Endothelial cell of umbilical vein (primary cell): ENCODE measurements around the gene CLIC4. TPM values are rescaled to one million over a fixed set of nuclear protein-coding genes. Genes with fewer than 3 reads are reported as not detected.
A peak's percentile ranks its signal among the peaks of the same experiment; 100 is the strongest.
"Not testable (repeated sequence)": the region's sequence is repeated elsewhere in the genome, so short reads cannot be mapped to it uniquely, and the experiment has no call there.

Experiments used
- BruUV-seq: library from RNA; stranded (reverse); fragments of 400-500 nt; replicated peaks from 2 replicates; lab custom pipeline; 2021; lab: Mats Ljungman, UMichigan
- CTCF ChIA-PET: fragments of 300-600, 350-600 bp; sonication (Branson Sonifier 250); formaldehyde crosslinking; loops from one replicate; lab custom pipeline; 2021; ENCODE audit warnings: antibody characterized with exemption, inconsistent platforms; lab: Charles Lee
- POLR2A ChIA-PET: fragments of 300-600, 350-600 bp; sonication (Branson Sonifier 250); formaldehyde crosslinking; loops from one replicate; lab custom pipeline; 2021; ENCODE audit warnings: antibody characterized with exemption, inconsistent platforms; lab: Charles Lee
- DNase-seq: peaks from one replicate; pipeline ENCODE4 v3.0.0-alpha.2; 2011; ENCODE audit warnings: low read depth, low spot score
- FAIRE-seq: peaks from 2 replicates; lab custom pipeline; 2011; peaks lifted over from hg19 to GRCh38; lab: Jason Lieb, UNC
- H2AFZ ChIP-seq: 2 replicates; pipeline ENCODE4 v1.6.0; 2012; ENCODE audit warnings: low read depth, low read length, control low read depth, inconsistent platforms
- H3K27ac ChIP-seq: 2 replicates; pipeline ENCODE4 v1.5.1; 2011; ENCODE audit warnings: low read depth, mild to moderate bottlenecking, control low read depth, low read length, moderate library complexity; ENCODE audit not compliant: insufficient read depth
- H3K27me3 ChIP-seq, 2 experiments: 2 replicates each; pipeline versions ENCODE4 v1.6.0 to v1.6.1; 2011; ENCODE audit warnings: low read length in 2 of 2, mixed read lengths in 1 of 2; ENCODE audit not compliant: control insufficient read depth in 2 of 2, insufficient read depth in 2 of 2
- H3K36me3 ChIP-seq, 2 experiments: 2 replicates in 1 of 2; 3 replicates in 1 of 2; pipeline ENCODE4 v1.5.1; 2011; ENCODE audit warnings: low read length in 2 of 2, mild to moderate bottlenecking in 1 of 2, moderate library complexity in 1 of 2; ENCODE audit not compliant: control insufficient read depth in 2 of 2, insufficient read depth in 2 of 2; ENCODE audit errors: extremely low read depth in 1 of 2
- H3K4me1 ChIP-seq: 3 replicates; pipeline ENCODE4 v1.5.1; 2011; ENCODE audit warnings: mild to moderate bottlenecking, low read length; ENCODE audit not compliant: control insufficient read depth, insufficient read depth; ENCODE audit errors: extremely low read depth
- H3K4me2 ChIP-seq: 2 replicates; pipeline ENCODE4 v1.6.1; 2011; ENCODE audit warnings: low read length, control low read depth, mixed read lengths; ENCODE audit not compliant: insufficient read depth
- H3K4me3 ChIP-seq, 3 experiments: fragments of 200-600 bp in 1 of 3; sonication (generic), shearing (Covaris generic) in 1 of 3; replicated peaks in 1 of 3; 2 replicates each; pipeline ENCODE4 v1.5.1; 2011 to 2016; ENCODE audit warnings: control low read depth in 3 of 3, low read length in 3 of 3, mild to moderate bottlenecking in 2 of 3, inconsistent platforms in 1 of 3, low read depth in 1 of 3, moderate library complexity in 1 of 3; ENCODE audit not compliant: insufficient read depth in 1 of 3
- H3K79me2 ChIP-seq: 2 replicates; pipeline ENCODE4 v1.6.0; 2012; ENCODE audit warnings: low read length, inconsistent platforms; ENCODE audit not compliant: control insufficient read depth, insufficient read depth
- H3K9ac ChIP-seq: replicated peaks from 2 replicates; pipeline ENCODE3; 2011; ENCODE audit warnings: low read length, control low read depth; ENCODE audit not compliant: insufficient read depth; ENCODE audit errors: extremely low read depth
- H3K9me1 ChIP-seq: replicated peaks from 3 replicates; pipeline ENCODE4 v1.6.0; 2011; ENCODE audit warnings: mild to moderate bottlenecking, low read length; ENCODE audit not compliant: control insufficient read depth, insufficient read depth; ENCODE audit errors: extremely low read depth
- H3K9me3 ChIP-seq: replicated peaks from 2 replicates; pipeline ENCODE4 v1.5.1; 2012; ENCODE audit warnings: low read length, inconsistent platforms; ENCODE audit not compliant: control insufficient read depth, insufficient read depth
- H4K20me1 ChIP-seq: replicated peaks from 2 replicates; pipeline ENCODE3; 2011; ENCODE audit warnings: mild to moderate bottlenecking, low read length; ENCODE audit not compliant: control insufficient read depth, insufficient read depth; ENCODE audit errors: extremely low read depth
- EZH2 ChIP-seq: IDR thresholded peaks from 2 replicates; pipeline ENCODE4 v1.6.1; 2012; ENCODE audit warnings: borderline replicate concordance, low read depth, mild to moderate bottlenecking, moderate library complexity, low read length, inconsistent platforms; ENCODE audit not compliant: severe bottlenecking
- FOS ChIP-seq: IDR thresholded peaks from 2 replicates; pipeline ENCODE4 v1.6.1; 2011; ENCODE audit warnings: mild to moderate bottlenecking, low read length, moderate library complexity, borderline replicate concordance; ENCODE audit not compliant: insufficient read depth
- GATA2 ChIP-seq: IDR thresholded peaks from 2 replicates; pipeline ENCODE4 v1.7.0; 2011; ENCODE audit warnings: low read depth, mild to moderate bottlenecking, moderate library complexity, mixed read lengths, low read length; ENCODE audit not compliant: insufficient read length, insufficient read depth
- JUN ChIP-seq: IDR thresholded peaks from 2 replicates; pipeline ENCODE4 v1.6.1; 2011; ENCODE audit warnings: borderline replicate concordance, low read depth; ENCODE audit not compliant: insufficient read length, insufficient read depth
- MAX ChIP-seq: IDR thresholded peaks from 2 replicates; pipeline ENCODE4 v1.6.1; 2011; ENCODE audit not compliant: insufficient read depth, insufficient read length
- MYC ChIP-seq: IDR thresholded peaks from one replicate; pipeline ENCODE4 v1.6.1; 2011; ENCODE audit warnings: mild to moderate bottlenecking, low read depth, low read length
- POLR2A ChIP-seq: IDR thresholded peaks from 2 replicates; pipeline ENCODE4 v1.6.1; 2012; ENCODE audit warnings: low read depth, mild to moderate bottlenecking, control low read depth, low read length
- POLR2AphosphoS5 ChIP-seq: IDR thresholded peaks from 2 replicates; pipeline ENCODE4 v1.6.1; 2012; ENCODE audit warnings: low read depth, mild to moderate bottlenecking, control low read depth, low read length, moderate library complexity; ENCODE audit not compliant: insufficient read depth
- dilution Hi-C: fragments of 300-500 bp; cut with MboI; formaldehyde crosslinking; loops from one replicate; pipeline ENCODE4 v1.15.0; 2019; ENCODE audit warnings: low sequenced_read_pairs; ENCODE audit not compliant: extremely low pct_ligation_motif_present
- intact Hi-C: fragments of 100-400 bp; cut with micrococcal nuclease; formaldehyde crosslinking; loops from one replicate; pipeline ENCODE4 v1.10.0; 2022
- polyA plus RNA-seq, 4 experiments: library from polyadenylated mRNA; depleted of rRNA in 3 of 4; stranded (reverse) in 3 of 4; unstranded in 1 of 4; fragments of >200 nt; gene quantifications; 2 replicates each; pipeline versions ENCODE4 v1.2.1 to v1.2.3, GENCODE V29; 2011 to 2012; ENCODE audit warnings: missing spikeins in 1 of 4
- total RNA-seq: library from RNA; stranded (reverse); gene quantifications from 2 replicates; pipeline ENCODE4 v1.2.3, GENCODE V29; 2021
- TF ChIP-seq, protein P1 (sequence below), 2 donors: IDR thresholded peaks; 1 replicate in 1 of 2; 2 replicates in 1 of 2; pipeline ENCODE4 v1.5.1; 2011; ENCODE audit warnings: low read length in 2 of 2, mild to moderate bottlenecking in 2 of 2, moderate library complexity in 2 of 2, control low read depth in 1 of 2, inconsistent platforms in 1 of 2, low read depth in 1 of 2; ENCODE audit not compliant: insufficient read depth in 1 of 2; ENCODE audit errors: extremely low read depth in 1 of 2

CLIC4 gene
- total and polyA plus RNA-seq, 2 donors (not counting 3 experiments of a cell fraction or from before 2014, with no cell fraction given), result 97.5 to 330 TPM

GRCh38 chr1:24822887-24823286, 77.6 kb downstream of the CLIC4 start:
- intact Hi-C loops (no loop called here), dilution Hi-C loops (no loop called here)
- no peak overlapping the region for H3K4me3 ChIP-seq
- H3K79me2 ChIP-seq, result peaks cover 94% of the 10 kb centered on the region
- ChIA-PET CTCF (interaction anchor here (0.9 to 10.3 kb wide), 4 partner anchors 12 to 134 kb away, joined by 3 to 283 read pairs (median 6); no protein-coding TSS in a partner anchor), POLR2A (no interaction called here)
- peaks cover 7% of the 10 kb centered on the region for H4K20me1 ChIP-seq
- no peak overlapping the region for H3K9ac ChIP-seq
- no peak overlapping the region for H3K27ac ChIP-seq
- DNase-seq, result peak; percentile 31
- H2AFZ ChIP-seq, result no peak overlapping the region
- H3K4me2 ChIP-seq, result no peak overlapping the region
- BruUV-seq, result no TSS peak
- no peaks in the 10 kb centered on the region for H3K9me3 ChIP-seq
- FAIRE-seq, result no peak
- peaks cover 15% of the 10 kb centered on the region for H3K4me1 ChIP-seq
- no peaks in the 10 kb centered on the region for H3K36me3 ChIP-seq
- H3K27me3 ChIP-seq, result no peaks in the 10 kb centered on the region
- no peaks in the 10 kb centered on the region for H3K9me1 ChIP-seq
- TF ChIP-seq EZH2, result no peak
- TF ChIP-seq POLR2A, result no peak
- no peak for TF ChIP-seq MYC
- no peak for TF ChIP-seq MAX
- TF ChIP-seq GATA2, result no peak
- TF ChIP-seq FOS, result no peak
- TF ChIP-seq POLR2AphosphoS5, result no peak
- TF ChIP-seq, protein P1, sequence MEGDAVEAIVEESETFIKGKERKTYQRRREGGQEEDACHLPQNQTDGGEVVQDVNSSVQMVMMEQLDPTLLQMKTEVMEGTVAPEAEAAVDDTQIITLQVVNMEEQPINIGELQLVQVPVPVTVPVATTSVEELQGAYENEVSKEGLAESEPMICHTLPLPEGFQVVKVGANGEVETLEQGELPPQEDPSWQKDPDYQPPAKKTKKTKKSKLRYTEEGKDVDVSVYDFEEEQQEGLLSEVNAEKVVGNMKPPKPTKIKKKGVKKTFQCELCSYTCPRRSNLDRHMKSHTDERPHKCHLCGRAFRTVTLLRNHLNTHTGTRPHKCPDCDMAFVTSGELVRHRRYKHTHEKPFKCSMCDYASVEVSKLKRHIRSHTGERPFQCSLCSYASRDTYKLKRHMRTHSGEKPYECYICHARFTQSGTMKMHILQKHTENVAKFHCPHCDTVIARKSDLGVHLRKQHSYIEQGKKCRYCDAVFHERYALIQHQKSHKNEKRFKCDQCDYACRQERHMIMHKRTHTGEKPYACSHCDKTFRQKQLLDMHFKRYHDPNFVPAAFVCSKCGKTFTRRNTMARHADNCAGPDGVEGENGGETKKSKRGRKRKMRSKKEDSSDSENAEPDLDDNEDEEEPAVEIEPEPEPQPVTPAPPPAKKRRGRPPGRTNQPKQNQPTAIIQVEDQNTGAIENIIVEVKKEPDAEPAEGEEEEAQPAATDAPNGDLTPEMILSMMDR (IDR thresholded peaks at IDR 0.05; ENCODE audit: extremely low read depth in 1 of 2, insufficient read depth in 1 of 2, low read depth in 1 of 2, low read length in 2 of 2), result no peak
- TF ChIP-seq JUN, result no peak

- intact Hi-C loops, dilution Hi-C loops, DNase-seq, H3K9me3 ChIP-seq, H3K9me1 ChIP-seq, H3K27ac ChIP-seq, H3K4me2 ChIP-seq, H2AFZ ChIP-seq, H3K4me3 ChIP-seq, H4K20me1 ChIP-seq, BruUV-seq, FAIRE-seq, H3K27me3 ChIP-seq, H3K36me3 ChIP-seq, H3K9ac ChIP-seq: not testable (repeated sequence)
- Histone ChIP-seq H3K79me2 (peaks cover 94% of the 10 kb centered on the region), H3K4me1 (peaks cover 21% of the 10 kb centered on the region)
- ChIA-PET POLR2A (interaction anchor here (0.5 kb wide), 1 partner anchor 64 kb away, joined by 3 read pairs; no protein-coding TSS in a partner anchor), CTCF (interaction anchor here (0.9 to 10.3 kb wide), 7 partner anchors 11 to 135 kb away, joined by 3 to 283 read pairs (median 6); no protein-coding TSS in a partner anchor)
These were observed 78.2 kb downstream of the CLIC4 start for GRCh38 chr1:24823486-24823885.
